ENCODE results near the gene LDB3. TPM values are rescaled to one million over a fixed set of nuclear protein-coding genes. Genes with fewer than 3 reads are reported as not detected.
A peak's percentile ranks its signal among the peaks of the same experiment; 100 is the strongest.

LDB3 gene
- total RNA-seq, 6 donors from 2014 or later, result 0.67 to 2.1 (median 1.1) TPM

DNA sequence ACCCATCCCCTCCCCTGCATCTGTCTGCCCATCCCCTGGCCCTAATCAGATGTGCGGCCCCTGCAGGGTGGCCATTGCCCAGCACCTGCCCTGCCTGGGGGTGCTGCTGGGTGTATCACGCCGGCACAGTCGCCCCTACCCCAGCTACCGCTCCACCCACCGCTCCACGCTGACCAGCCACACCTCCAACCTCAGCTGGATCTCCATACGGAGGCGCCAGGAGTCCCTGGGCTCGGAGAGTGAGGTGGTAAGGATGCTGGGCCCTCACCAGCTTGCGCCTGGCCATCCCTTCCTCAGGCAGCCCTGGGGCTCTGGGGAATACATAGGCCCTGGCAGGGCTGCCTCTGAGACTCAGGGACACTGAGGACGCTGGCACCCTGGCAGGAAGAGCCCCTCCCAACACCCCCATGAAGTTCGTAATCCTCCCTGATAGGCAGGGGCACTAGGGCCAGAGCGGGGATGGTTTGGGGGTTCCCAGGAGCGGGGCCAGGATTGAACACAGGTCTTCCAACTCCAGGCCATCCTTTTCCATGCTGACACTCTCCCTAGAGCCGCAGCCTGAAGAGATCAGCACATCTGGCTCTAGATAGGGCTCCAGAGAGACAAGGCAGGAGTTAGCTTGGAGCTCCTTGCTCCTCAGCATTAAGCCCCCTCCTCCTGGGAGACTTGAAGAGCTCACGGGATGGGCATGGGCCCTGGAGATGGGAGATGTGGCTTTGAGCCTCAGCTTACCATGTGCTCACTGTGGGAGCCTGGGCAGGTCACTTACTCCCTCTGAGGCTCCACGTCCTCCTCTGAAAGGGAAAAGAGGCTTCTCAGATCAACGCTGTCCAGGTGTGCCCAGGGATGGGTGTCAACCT is 5.9 kb upstream of the LDB3 start:
- Histone ChIP-seq H3K4me1 (peaks cover 0 to 4% (median 0%) of the 10 kb centered on the region in 4 donors), H3K36me3 (no peaks in the 10 kb centered on the region), H3K27ac (peak overlapping the region in 1 of 4 donors; percentile 21), H3K4me3 (no peak overlapping the region), H3K9me3 (no peaks in the 10 kb centered on the region), H3K27me3 (no peaks in the 10 kb centered on the region)
- peak in 1 of 2 donors; percentile 48 for DNase-seq
- ATAC-seq (ENCODE audit: low FRiP score in 2 of 2), result no peak
- TF ChIP-seq POLR2A (IDR thresholded peaks at IDR 0.05), result no peak
- TF ChIP-seq, protein P1, sequence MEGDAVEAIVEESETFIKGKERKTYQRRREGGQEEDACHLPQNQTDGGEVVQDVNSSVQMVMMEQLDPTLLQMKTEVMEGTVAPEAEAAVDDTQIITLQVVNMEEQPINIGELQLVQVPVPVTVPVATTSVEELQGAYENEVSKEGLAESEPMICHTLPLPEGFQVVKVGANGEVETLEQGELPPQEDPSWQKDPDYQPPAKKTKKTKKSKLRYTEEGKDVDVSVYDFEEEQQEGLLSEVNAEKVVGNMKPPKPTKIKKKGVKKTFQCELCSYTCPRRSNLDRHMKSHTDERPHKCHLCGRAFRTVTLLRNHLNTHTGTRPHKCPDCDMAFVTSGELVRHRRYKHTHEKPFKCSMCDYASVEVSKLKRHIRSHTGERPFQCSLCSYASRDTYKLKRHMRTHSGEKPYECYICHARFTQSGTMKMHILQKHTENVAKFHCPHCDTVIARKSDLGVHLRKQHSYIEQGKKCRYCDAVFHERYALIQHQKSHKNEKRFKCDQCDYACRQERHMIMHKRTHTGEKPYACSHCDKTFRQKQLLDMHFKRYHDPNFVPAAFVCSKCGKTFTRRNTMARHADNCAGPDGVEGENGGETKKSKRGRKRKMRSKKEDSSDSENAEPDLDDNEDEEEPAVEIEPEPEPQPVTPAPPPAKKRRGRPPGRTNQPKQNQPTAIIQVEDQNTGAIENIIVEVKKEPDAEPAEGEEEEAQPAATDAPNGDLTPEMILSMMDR (IDR thresholded peaks at IDR 0.05), result no peak
- WGBS, 2 donors, result 84 to 89% methylated on average over 4 to 19 of the region's 19 CpGs

DNA sequence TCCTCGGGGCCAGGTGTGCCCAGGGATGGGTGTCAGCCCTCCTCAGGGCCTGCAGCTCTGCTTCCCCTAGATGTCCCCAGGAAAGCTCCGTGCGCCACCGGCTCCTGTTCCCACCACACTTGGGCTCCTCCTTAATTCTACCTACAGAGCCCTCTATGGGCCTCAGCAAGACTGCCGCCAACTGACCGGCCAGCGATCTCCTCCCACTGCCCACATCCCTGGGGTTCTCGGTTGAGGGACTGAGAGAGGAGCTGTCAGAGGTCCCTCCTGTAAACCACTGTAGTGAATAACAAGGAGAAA is 5.3 kb upstream of the LDB3 start:
- H3K27ac ChIP-seq, result no peak overlapping the region
- peaks cover 0 to 4% (median 0%) of the 10 kb centered on the region in 4 donors for H3K4me1 ChIP-seq
- 87 to 89% methylated on average over 5 to 7 of the region's 8 CpGs for WGBS, 2 donors
- H3K27me3 ChIP-seq, result no peaks in the 10 kb centered on the region
- H3K36me3 ChIP-seq, result no peaks in the 10 kb centered on the region
- no peak for ATAC-seq (ENCODE audit: low FRiP score in 2 of 2)
- H3K4me3 ChIP-seq, result no peak overlapping the region
- TF ChIP-seq, protein P1 (IDR thresholded peaks at IDR 0.05), result no peak
- no peak for TF ChIP-seq POLR2AphosphoS5 (IDR thresholded peaks at IDR 0.05)
- no peak for TF ChIP-seq EP300 (IDR thresholded peaks at IDR 0.05)
- no peak for TF ChIP-seq POLR2A (IDR thresholded peaks at IDR 0.05)
- DNase-seq, result no peak
- no peaks in the 10 kb centered on the region for H3K9me3 ChIP-seq

DNA sequence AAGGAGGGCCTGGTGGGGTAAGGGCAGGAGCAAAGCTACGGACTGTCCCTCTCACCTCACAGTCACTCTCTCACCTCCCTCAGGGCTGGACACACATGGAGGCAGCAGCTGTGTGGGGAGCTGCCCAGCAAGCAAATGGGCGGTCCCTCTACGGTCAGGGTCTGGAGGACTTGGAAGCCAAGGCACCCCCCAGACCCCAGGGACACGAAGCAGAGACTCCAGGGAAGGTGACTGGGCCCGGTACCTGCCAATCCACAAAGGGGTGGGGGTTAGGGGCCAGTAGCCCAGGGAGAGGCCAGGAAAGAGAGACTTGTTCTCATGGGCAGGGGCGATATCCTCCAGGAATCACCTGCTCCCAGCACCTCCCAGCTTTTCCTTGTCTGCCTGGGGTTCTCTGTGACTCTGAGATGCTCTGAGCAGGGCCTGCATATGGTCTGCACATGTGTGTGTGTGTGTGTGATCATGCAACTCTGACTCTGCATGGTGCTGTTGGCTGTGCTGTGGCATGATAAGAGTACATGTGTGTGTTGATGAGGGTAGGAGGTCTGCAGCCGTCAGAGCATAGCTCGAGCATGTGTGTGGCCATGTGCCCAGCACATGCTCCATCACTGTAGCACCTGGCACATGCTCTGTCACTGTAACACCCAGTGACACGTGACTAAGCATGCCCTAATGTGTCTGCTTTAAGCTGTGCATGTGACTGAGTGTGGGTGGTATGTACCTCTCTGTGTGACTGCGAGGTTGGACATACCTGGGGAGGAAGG is 4.6 kb upstream of the LDB3 start:
- Histone ChIP-seq H3K4me3 (no peak overlapping the region), H3K9me3 (no peaks in the 10 kb centered on the region), H3K27ac (peak overlapping the region in 1 of 4 donors; percentile 35), H3K27me3 (no peaks in the 10 kb centered on the region), H3K4me1 (peaks cover 0 to 4% (median 0%) of the 10 kb centered on the region in 4 donors), H3K36me3 (no peaks in the 10 kb centered on the region)
- ATAC-seq (ENCODE audit: low FRiP score in 2 of 2) (no peak), DNase-seq (no peak)
- WGBS, 2 donors, result 79 to 85% methylated on average over 4 to 10 of the region's 10 CpGs
- TF ChIP-seq EP300 (IDR thresholded peaks at IDR 0.05), result no peak
- TF ChIP-seq POLR2AphosphoS5 (IDR thresholded peaks at IDR 0.05), result no peak
- TF ChIP-seq, protein P1 (IDR thresholded peaks at IDR 0.05), result no peak
- TF ChIP-seq POLR2A (IDR thresholded peaks at IDR 0.05), result no peak

DNA sequence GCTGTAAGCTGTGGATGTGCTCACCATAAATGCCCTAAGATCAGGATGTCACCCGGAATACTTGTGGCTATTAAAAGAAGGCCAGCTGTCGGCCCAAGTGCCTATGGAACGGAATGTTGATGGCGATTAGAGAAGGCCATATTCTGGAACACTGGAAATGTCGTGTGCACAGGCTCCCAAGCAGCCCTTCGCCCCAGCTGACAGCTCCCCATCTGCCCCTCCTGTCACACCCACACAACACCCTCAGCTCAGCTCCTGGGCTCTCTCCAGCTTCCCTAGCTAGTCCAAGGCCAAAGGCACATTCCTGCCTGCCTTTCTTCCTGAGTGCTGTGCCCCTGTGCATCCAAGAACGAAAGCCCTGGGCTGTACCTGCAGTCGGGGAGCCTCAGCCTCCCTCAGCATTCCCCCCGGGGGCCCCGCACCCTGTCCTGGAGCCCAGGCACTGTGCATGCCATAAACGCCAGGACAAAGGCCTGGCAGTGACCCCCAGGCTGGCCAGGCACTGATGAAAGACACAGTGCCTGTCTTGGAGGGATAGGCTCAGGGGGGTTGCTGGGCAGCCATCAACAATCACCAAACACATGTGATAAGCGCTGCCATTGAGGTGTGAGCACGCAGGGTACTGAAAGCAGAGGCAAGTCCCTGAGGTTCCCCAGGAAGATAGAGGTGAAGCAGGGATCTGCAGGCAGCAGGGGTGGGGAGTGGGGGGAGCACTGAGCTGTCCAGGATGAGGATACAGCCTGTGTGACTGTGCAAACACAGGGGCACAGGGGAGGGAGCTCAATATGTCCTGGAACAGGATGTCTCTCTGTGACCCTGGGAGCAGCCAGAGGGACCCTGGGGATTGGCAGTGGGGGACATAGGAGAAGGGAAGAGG is 3.7 kb upstream of the LDB3 start:
- WGBS, 2 donors, result 56 to 72% methylated on average over 12 to 13 of the region's 13 CpGs
- ATAC-seq (ENCODE audit: low FRiP score in 2 of 2) (no peak), DNase-seq (no peak)
- Histone ChIP-seq H3K36me3 (no peaks in the 10 kb centered on the region), H3K27ac (peak overlapping the region in 1 of 4 donors; percentile 35), H3K27me3 (no peaks in the 10 kb centered on the region), H3K4me1 (peaks cover 0 to 4% (median 0%) of the 10 kb centered on the region in 4 donors), H3K4me3 (no peak overlapping the region), H3K9me3 (no peaks in the 10 kb centered on the region)
- peak in 1 of 2 donors; percentile 40 for TF ChIP-seq POLR2AphosphoS5 (IDR thresholded peaks at IDR 0.05)
- TF ChIP-seq POLR2A (IDR thresholded peaks at IDR 0.05), result no peak
- peak in 2 of 4 donors; percentile 68 to 74 for TF ChIP-seq EP300 (IDR thresholded peaks at IDR 0.05)

All from upper lobe of left lung (tissue), 6 donors.